ENCODE data around the gene ZFYVE1.

DNA sequence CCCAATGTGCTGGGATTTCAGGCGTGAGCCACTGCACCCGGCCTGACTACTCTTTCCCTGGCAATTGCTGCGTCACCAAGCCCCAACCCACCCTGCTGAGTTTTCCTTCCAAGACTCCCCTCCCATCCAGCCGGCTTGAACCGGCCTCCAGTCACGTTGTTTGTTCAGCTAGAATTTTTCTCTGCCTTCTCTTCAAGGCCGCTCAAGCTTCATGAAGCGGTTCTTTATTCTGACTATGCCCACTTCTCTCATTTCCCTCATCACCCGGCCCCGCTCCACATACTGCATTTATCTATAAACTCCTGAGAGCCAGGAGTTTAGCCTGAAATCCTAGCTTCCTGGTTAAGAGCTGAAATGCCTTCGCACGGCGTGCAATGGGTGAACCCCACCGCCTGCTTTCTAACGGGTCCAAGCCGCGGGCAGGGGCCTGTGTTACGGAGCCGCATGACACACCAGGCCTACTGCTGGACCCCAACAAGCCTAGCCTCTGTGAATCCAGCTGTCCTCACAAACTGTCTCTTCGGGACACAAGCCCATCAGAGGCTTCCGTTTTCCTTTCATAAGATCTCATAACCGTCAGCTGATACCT lies 101.6 kb downstream of the ZFYVE1 start:
- TF ChIP-seq SMC3 (IDR thresholded peaks at IDR 0.05; ENCODE audit: low read depth, low read length): no peak
- TF ChIP-seq, protein P1, sequence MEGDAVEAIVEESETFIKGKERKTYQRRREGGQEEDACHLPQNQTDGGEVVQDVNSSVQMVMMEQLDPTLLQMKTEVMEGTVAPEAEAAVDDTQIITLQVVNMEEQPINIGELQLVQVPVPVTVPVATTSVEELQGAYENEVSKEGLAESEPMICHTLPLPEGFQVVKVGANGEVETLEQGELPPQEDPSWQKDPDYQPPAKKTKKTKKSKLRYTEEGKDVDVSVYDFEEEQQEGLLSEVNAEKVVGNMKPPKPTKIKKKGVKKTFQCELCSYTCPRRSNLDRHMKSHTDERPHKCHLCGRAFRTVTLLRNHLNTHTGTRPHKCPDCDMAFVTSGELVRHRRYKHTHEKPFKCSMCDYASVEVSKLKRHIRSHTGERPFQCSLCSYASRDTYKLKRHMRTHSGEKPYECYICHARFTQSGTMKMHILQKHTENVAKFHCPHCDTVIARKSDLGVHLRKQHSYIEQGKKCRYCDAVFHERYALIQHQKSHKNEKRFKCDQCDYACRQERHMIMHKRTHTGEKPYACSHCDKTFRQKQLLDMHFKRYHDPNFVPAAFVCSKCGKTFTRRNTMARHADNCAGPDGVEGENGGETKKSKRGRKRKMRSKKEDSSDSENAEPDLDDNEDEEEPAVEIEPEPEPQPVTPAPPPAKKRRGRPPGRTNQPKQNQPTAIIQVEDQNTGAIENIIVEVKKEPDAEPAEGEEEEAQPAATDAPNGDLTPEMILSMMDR (IDR thresholded peaks at IDR 0.05): no peak
- no peak for TF ChIP-seq EZH2phosphoT487 (IDR thresholded peaks at IDR 0.05; ENCODE audit: borderline replicate concordance, low read depth)
- TF ChIP-seq, protein P2, sequence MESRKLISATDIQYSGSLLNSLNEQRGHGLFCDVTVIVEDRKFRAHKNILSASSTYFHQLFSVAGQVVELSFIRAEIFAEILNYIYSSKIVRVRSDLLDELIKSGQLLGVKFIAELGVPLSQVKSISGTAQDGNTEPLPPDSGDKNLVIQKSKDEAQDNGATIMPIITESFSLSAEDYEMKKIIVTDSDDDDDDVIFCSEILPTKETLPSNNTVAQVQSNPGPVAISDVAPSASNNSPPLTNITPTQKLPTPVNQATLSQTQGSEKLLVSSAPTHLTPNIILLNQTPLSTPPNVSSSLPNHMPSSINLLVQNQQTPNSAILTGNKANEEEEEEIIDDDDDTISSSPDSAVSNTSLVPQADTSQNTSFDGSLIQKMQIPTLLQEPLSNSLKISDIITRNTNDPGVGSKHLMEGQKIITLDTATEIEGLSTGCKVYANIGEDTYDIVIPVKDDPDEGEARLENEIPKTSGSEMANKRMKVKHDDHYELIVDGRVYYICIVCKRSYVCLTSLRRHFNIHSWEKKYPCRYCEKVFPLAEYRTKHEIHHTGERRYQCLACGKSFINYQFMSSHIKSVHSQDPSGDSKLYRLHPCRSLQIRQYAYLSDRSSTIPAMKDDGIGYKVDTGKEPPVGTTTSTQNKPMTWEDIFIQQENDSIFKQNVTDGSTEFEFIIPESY (IDR thresholded peaks at IDR 0.05; ENCODE audit: borderline replicate concordance, low read depth): no peak
- TF ChIP-seq GABPA (IDR thresholded peaks at IDR 0.05; ENCODE audit: low read depth): no peak
- TF ChIP-seq EP300 (IDR thresholded peaks at IDR 0.05; ENCODE audit: borderline replicate concordance in 1 of 2, low read depth in 1 of 2, low read length in 1 of 2): no peak
- no peak for TF ChIP-seq SIN3A (IDR thresholded peaks at IDR 0.05; ENCODE audit: borderline replicate concordance, low read depth, low read length)
- no peak for TF ChIP-seq RAD21 (IDR thresholded peaks at IDR 0.05; ENCODE audit: low read length)
- TF ChIP-seq MEF2A (IDR thresholded peaks at IDR 0.05; ENCODE audit: borderline replicate concordance, low read depth): no peak
- no peak for TF ChIP-seq RXRA (IDR thresholded peaks at IDR 0.05; ENCODE audit: borderline replicate concordance, low read depth)
- TF ChIP-seq YY1 (IDR thresholded peaks at IDR 0.05; ENCODE audit: low read depth): no peak
- no peak for TF ChIP-seq NFIC (IDR thresholded peaks at IDR 0.05; ENCODE audit: borderline replicate concordance)
- TF ChIP-seq TCF12 (IDR thresholded peaks at IDR 0.05): no peak

Data from SK-N-SH (cell line).